ENCODE measurements around the gene ACVR1B. TPM values are rescaled to one million over a fixed set of nuclear protein-coding genes. Genes with fewer than 3 reads are reported as not detected.

The ACVR1B gene
- total and polyA plus RNA-seq, 2 of the 8 experiments (the other 6 are each of a cell fraction or from before 2014, with no cell fraction given): 16.0 to 19.2 TPM

DNA sequence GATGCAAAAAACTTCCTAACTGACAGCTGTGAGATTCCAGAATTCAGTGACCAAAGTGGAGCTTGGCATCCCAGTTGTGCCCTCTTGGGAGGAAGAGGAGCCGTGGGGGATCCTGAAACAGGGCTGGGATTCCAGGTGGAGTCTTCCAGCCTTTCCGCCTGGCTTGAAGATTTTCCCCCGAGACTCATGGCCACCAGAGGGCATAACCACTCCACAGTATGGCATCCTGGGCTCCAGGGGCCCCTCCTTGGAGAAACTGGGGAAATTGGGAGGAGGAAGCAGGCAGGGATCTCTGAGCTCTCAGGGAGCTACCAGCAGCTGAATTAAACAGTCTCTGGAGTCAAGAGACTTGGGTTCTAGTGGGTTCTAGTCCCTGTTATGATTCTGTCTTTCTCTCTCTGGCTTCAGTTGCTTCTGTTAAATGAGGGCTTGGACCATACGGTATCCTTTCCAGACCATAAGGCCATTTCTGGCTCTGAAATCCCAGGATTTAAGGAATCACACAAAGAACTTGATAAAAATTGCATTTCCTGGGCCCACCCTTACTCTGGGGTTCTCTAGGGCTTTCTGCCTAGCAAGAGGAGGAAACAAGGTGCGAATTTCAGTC lies 52.6 kb downstream of the ACVR1B start (continued):
- peak; percentile 7; the same call in 1 of the 2 replicates for TF ChIP-seq BACH1 (IDR thresholded peaks at IDR 0.05; ENCODE audit: low read length)
- no peak for TF ChIP-seq SP2 (IDR thresholded peaks at IDR 0.05; ENCODE audit: low read length)
- TF ChIP-seq CTCF (IDR thresholded peaks at IDR 0.05; ENCODE audit: control extremely low read depth in 1 of 3, insufficient read depth in 1 of 3, low read depth in 1 of 3, low read length in 3 of 3): peak in 2 of 3 experiments; percentile 83 to 93; a peak in 3 of 4 replicates
- TF ChIP-seq RAD21 (IDR thresholded peaks at IDR 0.05 in 1 of 2, conservative IDR thresholded peaks at IDR 0.05 in 1 of 2; ENCODE audit: low read depth in 2 of 2, low read length in 2 of 2): peak; percentile 91 to 95
- TF ChIP-seq HDAC2 (IDR thresholded peaks at IDR 0.05; ENCODE audit: borderline replicate concordance in 1 of 2, low read depth in 2 of 2, low read length in 2 of 2): no peak
- no peak for TF ChIP-seq KDM5A (IDR thresholded peaks at IDR 0.05; ENCODE audit: low read length)
